Thoracic aorta (tissue), 2 donors: ENCODE results near the gene CLDN9. TPM values are rescaled to one million over a fixed set of nuclear protein-coding genes. Genes with fewer than 3 reads are reported as not detected.
"Not testable (repeated sequence)": the region's sequence is repeated elsewhere in the genome, so short reads cannot be mapped to it uniquely, and the experiment has no call there.

Source experiments
- ATAC-seq: fragments of 150-250 bp; one replicate; pipeline ENCODE4 v1.8.0; 2017; ENCODE audit warnings: low read depth; ENCODE audit not compliant: insufficient number of reproducible peaks, low FRiP score
- DNase-seq: peaks from one replicate; pipeline ENCODE4 v3.0.0-alpha.2; 2020; ENCODE audit warnings: low spot score
- H3K27ac ChIP-seq, 2 donors: fragments of 200-600 bp; sonication (generic); 1 replicate in 1 of 2; 2 replicates in 1 of 2; pipeline ENCODE4 v1.5.1; 2016; ENCODE audit warnings: mild to moderate bottlenecking in 2 of 2, moderate library complexity in 2 of 2
- H3K27me3 ChIP-seq: fragments of 200-600 bp; sonication (generic); replicated peaks from 2 replicates; pipeline ENCODE4 v1.6.0; 2016; ENCODE audit warnings: mild to moderate bottlenecking; ENCODE audit not compliant: insufficient read depth
- H3K36me3 ChIP-seq: fragments of 200-600 bp; sonication (generic); one replicate; pipeline ENCODE4 v1.5.1; 2016
- H3K4me1 ChIP-seq, 2 donors: fragments of 200-600 bp; sonication (generic); 1 replicate in 1 of 2; 2 replicates in 1 of 2; pipeline versions ENCODE4 v1.5.1 to v1.6.0; 2016; ENCODE audit warnings: low read depth in 2 of 2, mild to moderate bottlenecking in 1 of 2; ENCODE audit not compliant: control insufficient read depth in 1 of 2
- H3K4me3 ChIP-seq: fragments of 200-600 bp; sonication (generic); 2 replicates; pipeline ENCODE4 v1.5.1; 2016; ENCODE audit warnings: mild to moderate bottlenecking
- H3K9me3 ChIP-seq: fragments of 200-600 bp; sonication (generic); 2 replicates; pipeline ENCODE4 v1.5.1; 2016
- CTCF ChIP-seq: fragments of 200-600 bp; sonication (generic); IDR thresholded peaks from one replicate; pipeline ENCODE4 v1.5.1; 2019; ENCODE audit warnings: antibody characterized with exemption
- total RNA-seq, 2 donors: library from RNA; depleted of rRNA; stranded (reverse); fragments of >200 nt; gene quantifications; one replicate each; pipeline versions ENCODE4 v1.1.0 to v1.2.3, GENCODE V29; 2016

The CLDN9 gene
- total RNA-seq, 2 donors from 2014 or later: 1.5 TPM; not detected in 1

- no peak overlapping the region for H3K4me3 ChIP-seq
- ATAC-seq (no peak), DNase-seq (no peak)
- no peaks in the 10 kb centered on the region for H3K9me3 ChIP-seq
- H3K27me3 ChIP-seq: peaks cover 9% of the 10 kb centered on the region
- no peak overlapping the region for H3K27ac ChIP-seq
- H3K4me1 ChIP-seq: peaks cover 15% of the 10 kb centered on the region in 2 donors
- H3K36me3 ChIP-seq: no peaks in the 10 kb centered on the region
- no peak for TF ChIP-seq CTCF
Measured at GRCh38 chr16:3050487-3050886, 37.8 kb downstream of the CLDN9 start.

- peaks cover 9% of the 10 kb centered on the region for H3K27me3 ChIP-seq
- H3K9me3 ChIP-seq: no peaks in the 10 kb centered on the region
- H3K4me1 ChIP-seq: peaks cover 10 to 11% of the 10 kb centered on the region in 2 donors
- no peaks in the 10 kb centered on the region for H3K36me3 ChIP-seq
- no peak overlapping the region for H3K27ac ChIP-seq
- TF ChIP-seq CTCF: no peak
- H3K4me3 ChIP-seq: no peak overlapping the region
- DNase-seq (no peak), ATAC-seq (no peak)
Measured at GRCh38 chr16:3051009-3051408, 38.3 kb downstream of the CLDN9 start.

GRCh38 chr16:3051494-3051893 lies 38.8 kb downstream of the CLDN9 start:
- Histone ChIP-seq H3K27me3 (peaks cover 9% of the 10 kb centered on the region), H3K4me1 (peaks cover 6 to 7% of the 10 kb centered on the region in 2 donors), H3K9me3 (no peaks in the 10 kb centered on the region), H3K4me3 (no peak overlapping the region), H3K27ac (no peak overlapping the region), H3K36me3 (no peaks in the 10 kb centered on the region)
- ATAC-seq (no peak), DNase-seq (no peak)
- TF ChIP-seq CTCF: no peak

GRCh38 chr16:3052571-3053329 lies 40.0 kb downstream of the CLDN9 start:
- not testable (repeated sequence) for DNase-seq, H3K9me3 ChIP-seq, H3K4me3 ChIP-seq, H3K4me1 ChIP-seq, H3K27me3 ChIP-seq, H3K36me3 ChIP-seq, ATAC-seq, H3K27ac ChIP-seq

GRCh38 chr16:3053330-3053710 lies 40.6 kb downstream of the CLDN9 start:
- not testable (repeated sequence) for H3K4me1 ChIP-seq, ATAC-seq, H3K27me3 ChIP-seq, H3K9me3 ChIP-seq, H3K27ac ChIP-seq, DNase-seq, H3K4me3 ChIP-seq, H3K36me3 ChIP-seq

GRCh38 chr16:3054965-3055733 lies 42.4 kb downstream of the CLDN9 start:
- Histone ChIP-seq H3K27ac (no peak overlapping the region), H3K9me3 (no peaks in the 10 kb centered on the region), H3K27me3 (no peaks in the 10 kb centered on the region), H3K4me1 (peaks cover 11 to 18% of the 10 kb centered on the region in 2 donors), H3K36me3 (no peaks in the 10 kb centered on the region), H3K4me3 (no peak overlapping the region)
- DNase-seq (no peak), ATAC-seq (no peak)
- no peak for TF ChIP-seq CTCF

- not testable (repeated sequence) for H3K27me3 ChIP-seq, ATAC-seq
Measured at GRCh38 chr16:3055734-3056115, 43.0 kb downstream of the CLDN9 start.

More at GRCh38 chr16:3055734-3056115, 43.0 kb downstream of the CLDN9 start:
- not testable (repeated sequence) for DNase-seq, H3K27ac ChIP-seq, H3K4me3 ChIP-seq, H3K9me3 ChIP-seq, H3K36me3 ChIP-seq
- peaks cover 11 to 20% of the 10 kb centered on the region in 2 donors for H3K4me1 ChIP-seq
